NCI-H1092 treated with DMSO at 0.1 percent for 48 hours (cell line): ENCODE measurements around the gene HIVEP3.

Experiments used
- DNase-seq: peaks from one replicate; lab custom pipeline; 2025; lab: John Stamatoyannopoulos, UW

The HIVEP3 gene

GRCh38 chr1:41892301-41892781, 26.4 kb downstream of the HIVEP3 start:
- DNase-seq: peak; percentile 26

- peak; percentile 45 for DNase-seq
Observed at GRCh38 chr1:41891199-41891896, 27.4 kb downstream of the HIVEP3 start.

- no peak for DNase-seq
Observed at GRCh38 chr1:41890825-41891198, 27.9 kb downstream of the HIVEP3 start.

- no peak for DNase-seq
Observed at GRCh38 chr1:41889506-41890414, 29.0 kb downstream of the HIVEP3 start.

GRCh38 chr1:41888756-41889155, 30.0 kb downstream of the HIVEP3 start:
- no peak for DNase-seq

GRCh38 chr1:41887365-41887764, 31.4 kb downstream of the HIVEP3 start:
- DNase-seq: no peak

- no peak for DNase-seq
Observed at GRCh38 chr1:41884256-41885230, 34.2 kb downstream of the HIVEP3 start.

- DNase-seq: no peak
Observed at GRCh38 chr1:41883507-41883906, 35.2 kb downstream of the HIVEP3 start.

GRCh38 chr1:41882486-41882885, 36.2 kb downstream of the HIVEP3 start:
- DNase-seq: no peak

- DNase-seq: peak; percentile 8
Observed at GRCh38 chr1:41882068-41882477, 36.6 kb downstream of the HIVEP3 start.

GRCh38 chr1:41880950-41881885, 37.5 kb downstream of the HIVEP3 start:
- DNase-seq: no peak

- DNase-seq: no peak
Observed at GRCh38 chr1:41880261-41880660, 38.5 kb downstream of the HIVEP3 start.

GRCh38 chr1:41879617-41880016, 39.1 kb downstream of the HIVEP3 start:
- DNase-seq: no peak

- no peak for DNase-seq
Observed at GRCh38 chr1:41878911-41879310, 39.8 kb downstream of the HIVEP3 start.

- no peak for DNase-seq
Observed at GRCh38 chr1:41878495-41878894, 40.2 kb downstream of the HIVEP3 start.

GRCh38 chr1:41876576-41877445, 41.9 kb downstream of the HIVEP3 start:
- no peak for DNase-seq

- no peak for DNase-seq
Observed at GRCh38 chr1:41875487-41875886, 43.2 kb downstream of the HIVEP3 start.

GRCh38 chr1:41874903-41875411, 43.8 kb downstream of the HIVEP3 start:
- DNase-seq: no peak

GRCh38 chr1:41874151-41874719, 44.5 kb downstream of the HIVEP3 start:
- DNase-seq: no peak
